ENCODE data around the gene SHCBP1L. TPM values are rescaled to one million over a fixed set of nuclear protein-coding genes. Genes with fewer than 3 reads are reported as not detected.

SHCBP1L gene
- total RNA-seq, 1 experiment from 2014 or later = not detected

Small RNA genes lying within 50 kb of the gene (small RNA-seq; reads per million reads assigned to genes)
- 0 reads per million in 2 experiments for gene HMGN1P4
- gene RNU6-41P = 0 reads per million in 2 experiments

Other genes with a start within 250 kb of the SHCBP1L start
- 10.7 and 23.7 TPM in 2 replicates for gene NPL, start 163.4 kb downstream of the SHCBP1L start, total RNA-seq (2014; rRNA removed; shearing (Covaris generic))
- gene DHX9, start 113.8 kb downstream of the SHCBP1L start, total RNA-seq (2014; rRNA removed; shearing (Covaris generic)) = 100 and 131 TPM in 2 replicates
- 540 and 549 TPM in 2 replicates for gene LAMC1, start 70.3 kb upstream of the SHCBP1L start, total RNA-seq (2014; rRNA removed; shearing (Covaris generic))
- 2.1 and 3.2 TPM in 2 replicates for gene LAMC2, start 233.1 kb upstream of the SHCBP1L start, total RNA-seq (2014; rRNA removed; shearing (Covaris generic))